Measurements from ENCODE around the gene RB1.

GRCh38 chr13:48255090-48255489 lies 48.5 kb upstream of the RB1 start:
- TF ChIP-seq CTCF (conservative IDR thresholded peaks at IDR 0.05; ENCODE audit: low read depth in 2 of 2) (no peak), EZH2 (IDR thresholded peaks at IDR 0.05; ENCODE audit: low read depth, unreplicated experiment) (no peak), POLR2AphosphoS5 (IDR thresholded peaks at IDR 0.05; ENCODE audit: low read depth) (no peak), REST (IDR thresholded peaks at IDR 0.05; ENCODE audit: unreplicated experiment) (no peak), EZH2phosphoT487 (IDR thresholded peaks at IDR 0.05; ENCODE audit: unreplicated experiment) (no peak), JUNB (IDR thresholded peaks at IDR 0.05; ENCODE audit: unreplicated experiment) (no peak), STAT1 (IDR thresholded peaks at IDR 0.05; ENCODE audit: unreplicated experiment) (no peak), NANOG (IDR thresholded peaks at IDR 0.05; ENCODE audit: borderline replicate concordance) (no peak), ZNF331 (CRISPR knock-in tag; IDR thresholded peaks at IDR 0.05; ENCODE audit: low read depth) (no peak), CREB1 (CRISPR knock-in tag; IDR thresholded peaks at IDR 0.05; ENCODE audit: low read depth) (no peak), ETS1 (IDR thresholded peaks at IDR 0.05) (no peak), ZNF114 (CRISPR knock-in tag; IDR thresholded peaks at IDR 0.05) (no peak)

All from GM23338 (cell line).